Ovary (tissue), 9 donors: Measurements from ENCODE around the gene CREB3L1. TPM values are rescaled to one million over a fixed set of nuclear protein-coding genes. Genes with fewer than 3 reads are reported as not detected.

ENCODE experiments used
- DNase-seq, 5 donors: peaks; one replicate each; pipeline ENCODE4 v3.0.0-alpha.2; 2019 to 2020
- H3K27ac ChIP-seq, 2 donors: fragments of 200-600 bp; one replicate each; pipeline versions ENCODE4 v1.5.1 to v1.8.0; 2019 to 2022
- H3K27me3 ChIP-seq: fragments of 200-600 bp; one replicate; pipeline ENCODE4 v1.8.0; 2022
- H3K36me3 ChIP-seq: fragments of 200-600 bp; sonication (generic); one replicate; pipeline ENCODE4 v1.5.1; 2019
- H3K4me1 ChIP-seq: one replicate; pipeline ENCODE4 v1.8.1; 2013; ENCODE audit warnings: mild to moderate bottlenecking, moderate library complexity; ENCODE audit not compliant: insufficient read depth
- H3K4me3 ChIP-seq: fragments of 200-600 bp; sonication (generic); one replicate; pipeline ENCODE4 v1.5.1; 2017
- H3K9me3 ChIP-seq, 2 donors: fragments of 200-600 bp in 1 of 2; sonication (generic) in 1 of 2; one replicate each; pipeline versions ENCODE4 v1.5.1 to v1.8.1; 2013 to 2019; ENCODE audit warnings: mild to moderate bottlenecking in 1 of 2, moderate library complexity in 1 of 2
- EP300 ChIP-seq: sonication (generic); formaldehyde crosslinking; IDR thresholded peaks from one replicate; pipeline ENCODE4 v1.6.1; 2017; ENCODE audit warnings: antibody characterized with exemption
- POLR2A ChIP-seq: fragments of 450-650 bp; IDR thresholded peaks from one replicate; pipeline ENCODE4 v1.6.1; 2017; ENCODE audit warnings: antibody characterized with exemption, mild to moderate bottlenecking, moderate library complexity
- WGBS, 3 donors: extraction: QIAGEN DNeasy Blood & Tissue Kit in 1 of 3; methylation state at CpG; one replicate each; pipeline versions ENCODE4 v1.1.5 to v1.1.7; 2013 to 2017; 5-methylcytosine and 5-hydroxymethylcytosine counted together
- intact Hi-C, 4 donors: fragments of 100-400 bp; cut with DNase I; formaldehyde crosslinking; loops; one replicate each; pipeline versions ENCODE4 v1.11.0 to v1.15.1; 2022 to 2023
- polyA plus RNA-seq, 2 donors: library from polyadenylated mRNA; stranded (reverse); fragments of 200-250 nt in 1 of 2; fragments of 350-450 nt in 1 of 2; fragmentation: Illumina TruSeq in 1 of 2; extraction: RNeasy Lipid Tissue Mini Kit (QIAGEN cat#74804) in 1 of 2; gene quantifications; one replicate each; pipeline ENCODE4 v1.2.3, GENCODE V29; 2013 to 2014
- total RNA-seq, 7 donors: library from RNA; depleted of rRNA in 2 of 7; stranded (reverse); fragments of >200 nt in 2 of 7; fragmentation: NEBNext Ultra II Directional in 3 of 7; extraction: Animal tissue kit (Norgen Biotek cat#: 25700) in 3 of 7; gene quantifications; one replicate each; pipeline versions ENCODE4 v1.1.0 to v1.2.4, GENCODE V29; 2016 to 2023
- TF ChIP-seq, protein P1 (sequence below), 3 donors: fragments of 450-650 bp in 2 of 3; fragments of 200-600 bp in 1 of 3; IDR thresholded peaks; one replicate each; pipeline versions ENCODE4 v1.5.1 to v1.8.0; 2016 to 2022; ENCODE audit warnings: antibody characterized with exemption in 3 of 3, mild to moderate bottlenecking in 1 of 3
- donor health status: DM: no; HTN: no; CAD: no; lungs with moderate emphysema.
- donor health status: DM: no; HTN: no; CAD: no.
- donor health status: Bipolar disorder and iron deficiency.
- donor health status: DM: yes; HTN: yes; CAD: no.
- donor health status: DM: no; HTN: no; CAD: no.
- donor health status: DM: yes; HTN: yes; CAD: no.

The CREB3L1 gene
- total and polyA plus RNA-seq, 9 donors: 1.7 to 63.0 (median 7.5) TPM

DNA sequence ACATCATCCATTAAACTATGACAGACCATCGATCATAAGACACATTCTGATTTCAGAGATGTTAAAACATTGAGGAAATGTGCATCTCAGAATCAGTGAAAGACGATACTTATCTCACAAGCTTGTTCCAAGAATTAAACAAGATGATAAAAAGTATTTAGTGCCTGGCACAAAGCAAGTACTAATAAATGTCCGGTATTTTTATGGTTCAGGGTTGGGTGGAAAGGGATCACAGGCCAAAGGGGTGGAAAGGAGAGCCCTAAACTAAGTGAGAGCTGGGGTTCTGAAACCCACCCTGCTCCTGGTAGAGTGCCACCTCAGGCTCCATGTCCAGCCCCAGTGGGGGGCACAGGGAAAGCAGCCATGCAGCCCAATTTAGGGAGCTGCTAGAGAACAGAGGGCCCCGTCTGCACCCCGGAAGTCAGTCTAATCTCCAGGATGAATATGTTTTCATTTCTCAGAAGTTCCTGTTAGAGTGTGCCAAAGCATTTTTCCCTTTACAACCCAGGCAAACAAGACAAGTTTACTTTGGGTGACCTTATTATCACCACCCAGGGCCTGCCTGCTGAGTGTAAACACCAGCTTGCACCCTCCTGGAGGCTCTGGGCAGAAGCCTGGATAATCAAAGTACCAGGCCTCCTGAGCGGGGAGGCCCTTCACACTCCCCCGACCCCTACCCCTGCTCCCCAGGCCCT lies 3.8 kb upstream of the CREB3L1 start:
- H3K4me3 ChIP-seq: no peak overlapping the region
- TF ChIP-seq EP300 (no peak), POLR2A (no peak)
- TF ChIP-seq, protein P1, sequence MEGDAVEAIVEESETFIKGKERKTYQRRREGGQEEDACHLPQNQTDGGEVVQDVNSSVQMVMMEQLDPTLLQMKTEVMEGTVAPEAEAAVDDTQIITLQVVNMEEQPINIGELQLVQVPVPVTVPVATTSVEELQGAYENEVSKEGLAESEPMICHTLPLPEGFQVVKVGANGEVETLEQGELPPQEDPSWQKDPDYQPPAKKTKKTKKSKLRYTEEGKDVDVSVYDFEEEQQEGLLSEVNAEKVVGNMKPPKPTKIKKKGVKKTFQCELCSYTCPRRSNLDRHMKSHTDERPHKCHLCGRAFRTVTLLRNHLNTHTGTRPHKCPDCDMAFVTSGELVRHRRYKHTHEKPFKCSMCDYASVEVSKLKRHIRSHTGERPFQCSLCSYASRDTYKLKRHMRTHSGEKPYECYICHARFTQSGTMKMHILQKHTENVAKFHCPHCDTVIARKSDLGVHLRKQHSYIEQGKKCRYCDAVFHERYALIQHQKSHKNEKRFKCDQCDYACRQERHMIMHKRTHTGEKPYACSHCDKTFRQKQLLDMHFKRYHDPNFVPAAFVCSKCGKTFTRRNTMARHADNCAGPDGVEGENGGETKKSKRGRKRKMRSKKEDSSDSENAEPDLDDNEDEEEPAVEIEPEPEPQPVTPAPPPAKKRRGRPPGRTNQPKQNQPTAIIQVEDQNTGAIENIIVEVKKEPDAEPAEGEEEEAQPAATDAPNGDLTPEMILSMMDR (IDR thresholded peaks at IDR 0.05): no peak
- no peaks in the 10 kb centered on the region for H3K36me3 ChIP-seq
- peak overlapping the region; percentile 52 to 79 for H3K27ac ChIP-seq
- no peaks in the 10 kb centered on the region for H3K27me3 ChIP-seq
- peaks cover 26% of the 10 kb centered on the region for H3K4me1 ChIP-seq
- no peaks in the 10 kb centered on the region for H3K9me3 ChIP-seq
- peak in 2 of 5 donors; percentile 30 to 43 for DNase-seq
- WGBS, 3 donors: 31 to 44% (median 41%) methylated on average over 7 of the region's 7 CpGs
- intact Hi-C loops: no loop called here

DNA sequence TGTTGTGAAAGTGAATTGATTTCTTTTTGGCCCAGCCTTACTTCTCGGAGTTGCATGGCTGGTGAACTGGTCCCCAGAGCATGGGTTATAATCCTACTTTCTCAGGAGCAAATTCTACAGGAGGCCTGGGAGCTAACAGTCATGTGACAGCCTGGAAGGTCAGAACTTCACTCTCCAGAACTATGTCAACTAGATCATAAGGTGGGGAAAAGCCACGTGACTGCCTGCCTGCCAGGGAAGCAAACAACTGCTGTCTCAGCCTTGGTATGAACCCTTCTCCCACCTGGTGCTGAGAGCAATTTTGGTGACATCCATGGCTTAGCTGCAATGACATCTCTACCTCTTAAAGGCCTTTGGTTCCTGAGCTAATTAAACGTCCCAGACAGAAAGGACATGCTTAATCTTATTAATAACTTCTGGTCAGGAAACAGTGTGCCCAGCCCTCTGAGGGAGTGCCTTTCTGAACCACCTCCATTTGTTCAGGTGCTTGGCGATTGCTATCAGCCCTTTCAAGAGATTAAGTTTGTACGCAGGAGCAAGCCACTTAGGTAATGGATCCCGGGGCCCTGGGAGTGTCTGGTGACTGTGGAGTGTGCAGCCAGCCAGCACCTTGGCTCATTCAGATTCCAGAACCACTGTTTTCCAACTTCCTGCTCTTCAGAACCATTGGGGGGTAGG lies 1.4 kb upstream of the CREB3L1 start:
- Histone ChIP-seq H3K27ac (no peak overlapping the region), H3K4me1 (peaks cover 31% of the 10 kb centered on the region), H3K36me3 (no peaks in the 10 kb centered on the region), H3K27me3 (no peaks in the 10 kb centered on the region), H3K4me3 (no peak overlapping the region), H3K9me3 (no peaks in the 10 kb centered on the region)
- 48 to 59% (median 51%) methylated on average over 6 of the region's 6 CpGs for WGBS, 3 donors
- peak in 1 of 5 donors; percentile 33 for DNase-seq
- TF ChIP-seq POLR2A: no peak
- TF ChIP-seq EP300: no peak
- TF ChIP-seq, protein P1 (IDR thresholded peaks at IDR 0.05): no peak
- intact Hi-C loops: no loop called here

DNA sequence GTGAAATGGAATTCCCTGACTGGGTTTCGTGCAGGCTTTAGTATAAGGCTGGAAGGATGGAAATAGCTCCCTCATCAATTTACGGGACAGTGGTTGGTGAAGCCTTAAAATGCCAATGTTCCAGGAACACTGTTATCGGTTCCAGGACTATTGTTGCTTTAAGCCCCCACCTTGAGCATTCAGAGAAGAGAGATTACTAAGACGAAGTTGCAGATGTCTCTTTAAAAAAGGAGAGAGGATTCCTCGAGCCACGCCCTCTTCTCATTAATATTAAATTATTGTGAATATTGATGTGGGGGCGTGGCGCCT lies 195 bp upstream of the CREB3L1 start:
- no peaks in the 10 kb centered on the region for H3K36me3 ChIP-seq
- no peak overlapping the region for H3K27ac ChIP-seq
- H3K4me1 ChIP-seq: peaks cover 30% of the 10 kb centered on the region
- peak in 1 of 5 donors; percentile 62 for DNase-seq
- peak overlapping the region; percentile 59 for H3K4me3 ChIP-seq
- H3K27me3 ChIP-seq: no peaks in the 10 kb centered on the region
- H3K9me3 ChIP-seq: no peaks in the 10 kb centered on the region
- 5 to 10% (median 6%) methylated on average over 8 of the region's 8 CpGs for WGBS, 3 donors
- intact Hi-C loops: no loop called here
- TF ChIP-seq, protein P1 (IDR thresholded peaks at IDR 0.05): no peak
- TF ChIP-seq POLR2A (no peak), EP300 (no peak)

DNA sequence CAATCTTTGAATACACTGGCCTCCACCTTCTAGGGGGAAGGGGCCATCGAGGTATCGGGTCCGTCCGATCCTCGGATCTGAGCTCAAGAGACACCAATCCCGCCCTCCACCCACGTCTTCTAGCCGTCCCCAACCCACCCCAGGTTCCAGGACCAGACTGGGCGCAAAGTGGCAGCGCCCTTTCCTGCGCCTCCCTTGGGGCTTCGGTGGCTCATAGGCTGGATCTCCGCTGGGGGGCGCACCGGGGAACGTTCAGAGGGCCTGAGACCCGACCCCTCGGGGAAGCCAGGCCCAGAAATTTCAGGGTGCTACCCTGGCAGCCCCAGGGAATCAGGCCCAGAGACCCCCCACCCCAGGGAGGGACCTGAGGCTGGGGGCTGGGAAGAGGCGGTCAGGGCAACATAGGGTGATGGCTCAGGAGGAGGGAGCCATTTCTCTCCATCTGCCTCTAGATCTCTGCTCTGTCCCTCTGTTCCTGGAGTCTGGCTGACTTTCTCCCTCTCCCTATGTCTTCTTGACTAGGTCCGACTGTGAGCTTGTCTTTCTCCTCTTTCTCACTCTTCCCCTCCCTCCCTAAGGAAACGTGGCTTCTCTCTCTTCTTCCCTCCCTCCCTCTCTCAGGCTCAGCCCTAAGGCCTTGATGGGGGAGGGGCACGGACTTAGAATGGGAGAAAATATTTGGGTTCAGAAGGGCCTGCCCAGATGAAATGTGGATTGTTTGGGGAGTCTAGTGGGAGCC lies 1.1 kb downstream of the CREB3L1 start:
- no peaks in the 10 kb centered on the region for H3K27me3 ChIP-seq
- H3K9me3 ChIP-seq: no peaks in the 10 kb centered on the region
- peak; percentile 61 to 78 (median 63) for DNase-seq
- intact Hi-C loops: no loop called here
- H3K4me1 ChIP-seq: peaks cover 26% of the 10 kb centered on the region
- 2 to 6% (median 3%) methylated on average over 21 to 22 of the region's 22 CpGs for WGBS, 3 donors
- peak overlapping the region; percentile 59 for H3K4me3 ChIP-seq
- TF ChIP-seq, protein P1 (IDR thresholded peaks at IDR 0.05): peak in 2 of 3 donors; percentile 41 to 56
- TF ChIP-seq EP300 (no peak), POLR2A (no peak)
- peak overlapping the region in 1 of 2 donors; percentile 39 for H3K27ac ChIP-seq
- no peaks in the 10 kb centered on the region for H3K36me3 ChIP-seq
